HepG2 (cell line): ENCODE results near the gene C11orf71. TPM values are rescaled to one million over a fixed set of nuclear protein-coding genes. Genes with fewer than 3 reads are reported as not detected.

ENCODE experiments used
- EZH2 ChIP-seq: conservative IDR thresholded peaks from 2 replicates; pipeline ENCODE4 v1.6.1; 2012; ENCODE audit warnings: mild to moderate bottlenecking, low read depth, low read length, moderate library complexity
- FOSL1 ChIP-seq: sonication (generic); formaldehyde crosslinking; IDR thresholded peaks from 2 replicates; pipeline ENCODE4 v1.9.0; 2021; ENCODE audit warnings: missing genetic modification reagents, borderline replicate concordance
- MXD4 ChIP-seq: IDR thresholded peaks from 2 replicates; pipeline ENCODE4 v1.6.1; 2016; ENCODE audit warnings: mild to moderate bottlenecking, missing biosample characterization, missing genetic modification reagents
- NFE2L2 ChIP-seq: fragments of 150-350 bp; IDR thresholded peaks from 2 replicates; pipeline ENCODE4 v1.6.1; 2014; ENCODE audit warnings: low read length
- RORA ChIP-seq: sonication (generic); formaldehyde crosslinking; IDR thresholded peaks from 2 replicates; pipeline ENCODE4 v1.5.0; 2020; ENCODE audit warnings: mild to moderate bottlenecking, missing genetic modification reagents, moderate library complexity
- SP4 ChIP-seq: sonication (generic); formaldehyde crosslinking; IDR thresholded peaks from 2 replicates; pipeline ENCODE4 v1.8.1; 2023; ENCODE audit warnings: mild to moderate bottlenecking, missing genetic modification reagents
- SUZ12 ChIP-seq: fragments of 150-350 bp; IDR thresholded peaks from 2 replicates; pipeline ENCODE4 v1.6.1; 2014; ENCODE audit warnings: low read depth, low read length
- ZFP1 ChIP-seq: IDR thresholded peaks from 2 replicates; pipeline ENCODE4 v1.6.1; 2016
- ZNF101 ChIP-seq: sonication (generic); formaldehyde crosslinking; IDR thresholded peaks from 2 replicates; pipeline ENCODE4 v1.4.0; 2020; ENCODE audit warnings: mild to moderate bottlenecking, low read depth, missing genetic modification reagents, borderline replicate concordance
- ZNF138 ChIP-seq: sonication (generic); formaldehyde crosslinking; IDR thresholded peaks from 2 replicates; pipeline ENCODE4 v1.5.0; 2020; ENCODE audit warnings: mild to moderate bottlenecking, low read depth, missing genetic modification reagents
- ZNF232 ChIP-seq: sonication (generic); formaldehyde crosslinking; IDR thresholded peaks from 2 replicates; pipeline ENCODE4 v1.4.0; 2020; ENCODE audit warnings: missing genetic modification reagents, borderline replicate concordance
- ZNF296 ChIP-seq: sonication (generic); formaldehyde crosslinking; conservative IDR thresholded peaks from 2 replicates; pipeline ENCODE4 v1.5.0; 2020; ENCODE audit warnings: mild to moderate bottlenecking, missing genetic modification reagents
- ZNF337 ChIP-seq: sonication (generic); formaldehyde crosslinking; IDR thresholded peaks from 2 replicates; pipeline ENCODE4 v1.5.1; 2020; ENCODE audit warnings: missing genetic modification reagents, low read depth, mild to moderate bottlenecking, borderline replicate concordance
- ZNF441 ChIP-seq: sonication (generic); formaldehyde crosslinking; IDR thresholded peaks from 2 replicates; pipeline ENCODE4 v1.7.0; 2021; ENCODE audit warnings: missing genetic modification reagents, borderline replicate concordance
- ZNF468 ChIP-seq: sonication (generic); formaldehyde crosslinking; IDR thresholded peaks from 2 replicates; pipeline ENCODE4 v1.8.0; 2022; ENCODE audit warnings: mild to moderate bottlenecking, moderate library complexity, missing genetic modification reagents
- ZNF557 ChIP-seq: sonication (generic); formaldehyde crosslinking; IDR thresholded peaks from 2 replicates; pipeline ENCODE4 v1.4.0; 2020; ENCODE audit warnings: missing genetic modification reagents
- ZSCAN31 ChIP-seq: sonication (generic); formaldehyde crosslinking; IDR thresholded peaks from 2 replicates; pipeline ENCODE4 v1.5.0; 2020; ENCODE audit warnings: low read depth, mild to moderate bottlenecking, missing genetic modification reagents
- polyA plus RNA-seq, 8 experiments: library from polyadenylated mRNA; depleted of rRNA in 3 of 8; stranded (reverse) in 7 of 8; unstranded in 1 of 8; fragments of >200 nt; fragmentation: Illumina TruSeq in 4 of 8; extraction: Trizol in 4 of 8; gene quantifications; 2 replicates each; pipeline versions ENCODE4 v1.2.1 to v1.2.3, GENCODE V29; 2011 to 2016; ENCODE audit warnings: low read depth in 4 of 8, missing spikeins in 1 of 8, mixed read lengths in 1 of 8; ENCODE audit not compliant: insufficient read depth in 1 of 8
- total RNA-seq, 5 experiments: library from RNA; depleted of rRNA; stranded (reverse); fragments of >200 nt; fragmentation: Illumina TruSeq; extraction: Trizol; gene quantifications; 2 replicates each; pipeline ENCODE4 v1.2.3, GENCODE V29; 2016; ENCODE audit warnings: low read depth in 1 of 5
- TF ChIP-seq, protein P1 (sequence below): sonication (generic); formaldehyde crosslinking; IDR thresholded peaks from 2 replicates; pipeline ENCODE4 v1.4.0; 2020; ENCODE audit warnings: mild to moderate bottlenecking, missing genetic modification reagents
- TF ChIP-seq, protein P2 (sequence below): sonication (generic); formaldehyde crosslinking; IDR thresholded peaks from 2 replicates; pipeline ENCODE4 v1.4.0; 2020; ENCODE audit warnings: missing genetic modification reagents, mild to moderate bottlenecking, borderline replicate concordance
- TF ChIP-seq, protein P3 (sequence below): sonication (generic); formaldehyde crosslinking; conservative IDR thresholded peaks from 2 replicates; pipeline ENCODE4 v1.5.0; 2020; ENCODE audit warnings: missing genetic modification reagents

Gene C11orf71
- total and polyA plus RNA-seq, 2 of the 13 experiments (the other 11 are each of a cell fraction or from before 2014, with no cell fraction given) = 7.1 to 7.8 TPM

DNA sequence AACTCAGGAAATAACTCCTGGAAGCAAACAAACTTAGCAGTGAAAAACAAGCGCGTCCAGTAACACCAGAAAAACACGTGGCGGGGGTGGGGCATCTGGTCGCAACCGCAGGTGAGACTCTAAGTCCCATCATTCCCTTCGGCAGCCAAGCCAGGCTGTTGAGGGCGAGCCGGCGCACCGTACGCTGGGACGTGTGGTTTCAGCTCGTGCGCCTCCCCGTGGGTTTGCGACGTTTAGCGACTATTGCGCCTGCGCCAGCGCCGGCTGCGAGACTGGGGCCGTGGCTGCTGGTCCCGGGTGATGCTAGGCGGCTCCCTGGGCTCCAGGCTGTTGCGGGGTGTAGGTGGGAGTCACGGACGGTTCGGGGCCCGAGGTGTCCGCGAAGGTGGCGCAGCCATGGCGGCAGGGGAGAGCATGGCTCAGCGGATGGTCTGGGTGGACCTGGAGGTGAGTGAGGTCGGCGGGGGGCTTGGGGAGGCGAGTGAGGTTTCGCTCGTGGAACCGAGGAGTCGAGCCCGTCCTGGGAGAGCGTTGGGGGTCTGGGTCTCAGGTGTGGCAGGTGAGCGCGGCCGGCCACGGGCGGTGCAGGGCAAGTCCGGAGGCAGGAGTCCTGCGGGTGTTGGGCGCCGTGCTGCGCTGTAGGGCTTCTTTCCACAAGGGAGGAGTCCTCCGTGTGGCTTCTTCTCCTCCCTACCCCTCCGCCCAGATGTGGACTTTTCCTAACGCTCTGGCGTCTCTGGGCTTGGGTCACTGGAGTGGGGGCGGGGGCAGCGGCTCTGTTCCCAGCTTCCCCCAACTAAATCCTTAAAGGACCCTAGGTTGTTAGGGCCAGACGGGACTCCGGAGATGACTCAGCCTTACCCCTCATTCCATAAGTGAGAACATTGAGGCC is 39.2 kb upstream of the C11orf71 start, which contains the start of gene REXO2 (continued):
- TF ChIP-seq, protein P1, sequence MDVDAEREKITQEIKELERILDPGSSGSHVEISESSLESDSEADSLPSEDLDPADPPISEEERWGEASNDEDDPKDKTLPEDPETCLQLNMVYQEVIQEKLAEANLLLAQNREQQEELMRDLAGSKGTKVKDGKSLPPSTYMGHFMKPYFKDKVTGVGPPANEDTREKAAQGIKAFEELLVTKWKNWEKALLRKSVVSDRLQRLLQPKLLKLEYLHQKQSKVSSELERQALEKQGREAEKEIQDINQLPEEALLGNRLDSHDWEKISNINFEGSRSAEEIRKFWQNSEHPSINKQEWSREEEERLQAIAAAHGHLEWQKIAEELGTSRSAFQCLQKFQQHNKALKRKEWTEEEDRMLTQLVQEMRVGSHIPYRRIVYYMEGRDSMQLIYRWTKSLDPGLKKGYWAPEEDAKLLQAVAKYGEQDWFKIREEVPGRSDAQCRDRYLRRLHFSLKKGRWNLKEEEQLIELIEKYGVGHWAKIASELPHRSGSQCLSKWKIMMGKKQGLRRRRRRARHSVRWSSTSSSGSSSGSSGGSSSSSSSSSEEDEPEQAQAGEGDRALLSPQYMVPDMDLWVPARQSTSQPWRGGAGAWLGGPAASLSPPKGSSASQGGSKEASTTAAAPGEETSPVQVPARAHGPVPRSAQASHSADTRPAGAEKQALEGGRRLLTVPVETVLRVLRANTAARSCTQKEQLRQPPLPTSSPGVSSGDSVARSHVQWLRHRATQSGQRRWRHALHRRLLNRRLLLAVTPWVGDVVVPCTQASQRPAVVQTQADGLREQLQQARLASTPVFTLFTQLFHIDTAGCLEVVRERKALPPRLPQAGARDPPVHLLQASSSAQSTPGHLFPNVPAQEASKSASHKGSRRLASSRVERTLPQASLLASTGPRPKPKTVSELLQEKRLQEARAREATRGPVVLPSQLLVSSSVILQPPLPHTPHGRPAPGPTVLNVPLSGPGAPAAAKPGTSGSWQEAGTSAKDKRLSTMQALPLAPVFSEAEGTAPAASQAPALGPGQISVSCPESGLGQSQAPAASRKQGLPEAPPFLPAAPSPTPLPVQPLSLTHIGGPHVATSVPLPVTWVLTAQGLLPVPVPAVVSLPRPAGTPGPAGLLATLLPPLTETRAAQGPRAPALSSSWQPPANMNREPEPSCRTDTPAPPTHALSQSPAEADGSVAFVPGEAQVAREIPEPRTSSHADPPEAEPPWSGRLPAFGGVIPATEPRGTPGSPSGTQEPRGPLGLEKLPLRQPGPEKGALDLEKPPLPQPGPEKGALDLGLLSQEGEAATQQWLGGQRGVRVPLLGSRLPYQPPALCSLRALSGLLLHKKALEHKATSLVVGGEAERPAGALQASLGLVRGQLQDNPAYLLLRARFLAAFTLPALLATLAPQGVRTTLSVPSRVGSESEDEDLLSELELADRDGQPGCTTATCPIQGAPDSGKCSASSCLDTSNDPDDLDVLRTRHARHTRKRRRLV (CRISPR knock-in tag) = peak; percentile 84; the same call in 1 of the 2 replicates
- TF ChIP-seq, protein P2, sequence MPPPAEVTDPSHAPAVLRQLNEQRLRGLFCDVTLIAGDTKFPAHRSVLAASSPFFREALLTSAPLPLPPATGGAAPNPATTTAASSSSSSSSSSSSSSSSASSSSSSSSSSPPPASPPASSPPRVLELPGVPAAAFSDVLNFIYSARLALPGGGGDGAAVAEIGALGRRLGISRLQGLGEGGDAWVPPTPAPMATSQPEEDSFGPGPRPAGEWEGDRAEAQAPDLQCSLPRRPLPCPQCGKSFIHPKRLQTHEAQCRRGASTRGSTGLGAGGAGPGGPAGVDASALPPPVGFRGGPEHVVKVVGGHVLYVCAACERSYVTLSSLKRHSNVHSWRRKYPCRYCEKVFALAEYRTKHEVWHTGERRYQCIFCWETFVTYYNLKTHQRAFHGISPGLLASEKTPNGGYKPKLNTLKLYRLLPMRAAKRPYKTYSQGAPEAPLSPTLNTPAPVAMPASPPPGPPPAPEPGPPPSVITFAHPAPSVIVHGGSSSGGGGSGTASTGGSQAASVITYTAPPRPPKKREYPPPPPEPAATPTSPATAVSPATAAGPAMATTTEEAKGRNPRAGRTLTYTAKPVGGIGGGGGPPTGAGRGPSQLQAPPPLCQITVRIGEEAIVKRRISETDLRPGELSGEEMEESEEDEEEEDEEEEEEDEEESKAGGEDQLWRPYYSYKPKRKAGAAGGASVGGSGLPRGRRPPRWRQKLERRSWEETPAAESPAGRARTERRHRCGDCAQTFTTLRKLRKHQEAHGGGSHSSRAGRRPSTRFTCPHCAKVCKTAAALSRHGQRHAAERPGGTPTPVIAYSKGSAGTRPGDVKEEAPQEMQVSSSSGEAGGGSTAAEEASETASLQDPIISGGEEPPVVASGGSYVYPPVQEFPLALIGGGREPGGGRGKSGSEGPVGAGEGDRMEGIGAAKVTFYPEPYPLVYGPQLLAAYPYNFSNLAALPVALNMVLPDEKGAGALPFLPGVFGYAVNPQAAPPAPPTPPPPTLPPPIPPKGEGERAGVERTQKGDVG (CRISPR knock-in tag) = no peak
- TF ChIP-seq ZNF296 (CRISPR knock-in tag) (no peak), RORA (CRISPR knock-in tag) (no peak), ZNF441 (CRISPR knock-in tag) (no peak), ZSCAN31 (peak; percentile 86), ZNF232 (CRISPR knock-in tag) (peak; percentile 43; the same call in 1 of the 2 replicates), ZNF337 (CRISPR knock-in tag) (no peak), ZNF138 (peak; percentile 61; the same call in 1 of the 2 replicates), EZH2 (no peak), ZNF468 (CRISPR knock-in tag) (peak; percentile 82; the same call in 1 of the 2 replicates), FOSL1 (peak; percentile 59; the same call in 1 of the 2 replicates), ZNF557 (CRISPR knock-in tag) (no peak), ZNF101 (no peak), SP4 (no peak), NFE2L2 (no peak), MXD4 (CRISPR knock-in tag) (peak; percentile 77; the same call in 1 of the 2 replicates), SUZ12 (peak; percentile 88), ZFP1 (CRISPR knock-in tag) (no peak)
- TF ChIP-seq, protein P3, sequence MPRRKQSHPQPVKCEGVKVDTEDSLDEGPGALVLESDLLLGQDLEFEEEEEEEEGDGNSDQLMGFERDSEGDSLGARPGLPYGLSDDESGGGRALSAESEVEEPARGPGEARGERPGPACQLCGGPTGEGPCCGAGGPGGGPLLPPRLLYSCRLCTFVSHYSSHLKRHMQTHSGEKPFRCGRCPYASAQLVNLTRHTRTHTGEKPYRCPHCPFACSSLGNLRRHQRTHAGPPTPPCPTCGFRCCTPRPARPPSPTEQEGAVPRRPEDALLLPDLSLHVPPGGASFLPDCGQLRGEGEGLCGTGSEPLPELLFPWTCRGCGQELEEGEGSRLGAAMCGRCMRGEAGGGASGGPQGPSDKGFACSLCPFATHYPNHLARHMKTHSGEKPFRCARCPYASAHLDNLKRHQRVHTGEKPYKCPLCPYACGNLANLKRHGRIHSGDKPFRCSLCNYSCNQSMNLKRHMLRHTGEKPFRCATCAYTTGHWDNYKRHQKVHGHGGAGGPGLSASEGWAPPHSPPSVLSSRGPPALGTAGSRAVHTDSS (CRISPR knock-in tag) = no peak
